Epithelial cell of prostate (primary cell): ENCODE results near the gene ZNF736.

Experiments
- DNase-seq: peaks from one replicate; pipeline ENCODE4 v3.0.0-alpha.2; 2011; ENCODE audit warnings: low read depth, low spot score
- H3K27ac ChIP-seq: fragments of 450-650 bp; 2 replicates; pipeline ENCODE4 v1.5.1; 2017; ENCODE audit warnings: mild to moderate bottlenecking

ZNF736 gene

DNA sequence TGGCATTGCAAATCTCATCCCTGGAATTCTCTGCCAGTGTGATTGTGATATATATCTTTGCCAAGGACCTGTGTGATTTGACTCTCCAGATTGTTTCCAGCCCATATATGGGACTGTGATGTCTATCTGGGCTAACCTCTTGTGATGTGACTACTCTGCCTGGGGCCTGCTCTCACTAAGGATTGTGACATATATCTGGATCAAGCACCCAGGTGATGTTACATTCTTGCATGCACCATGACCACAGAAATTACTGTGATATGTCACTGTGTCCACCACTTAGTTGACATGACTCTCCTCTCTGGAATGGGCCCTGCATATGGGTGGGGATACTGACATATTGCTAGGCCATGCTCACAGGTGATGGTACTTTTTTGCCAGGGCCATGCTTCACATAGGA is 86.6 kb downstream of the ZNF736 start:
- no peak for DNase-seq
- H3K27ac ChIP-seq: no peak overlapping the region
